Germinal center (tissue), 1 donor: ENCODE results near the gene USP53.
"Not testable (repeated sequence)": the region's sequence is repeated elsewhere in the genome, so short reads cannot be mapped to it uniquely, and the experiment has no call there.

ENCODE experiments used
- DNase-seq: peaks from one replicate; pipeline ENCODE4 v3.0.0; 2012; ENCODE audit warnings: mixed read lengths, low spot score

The USP53 gene

DNA sequence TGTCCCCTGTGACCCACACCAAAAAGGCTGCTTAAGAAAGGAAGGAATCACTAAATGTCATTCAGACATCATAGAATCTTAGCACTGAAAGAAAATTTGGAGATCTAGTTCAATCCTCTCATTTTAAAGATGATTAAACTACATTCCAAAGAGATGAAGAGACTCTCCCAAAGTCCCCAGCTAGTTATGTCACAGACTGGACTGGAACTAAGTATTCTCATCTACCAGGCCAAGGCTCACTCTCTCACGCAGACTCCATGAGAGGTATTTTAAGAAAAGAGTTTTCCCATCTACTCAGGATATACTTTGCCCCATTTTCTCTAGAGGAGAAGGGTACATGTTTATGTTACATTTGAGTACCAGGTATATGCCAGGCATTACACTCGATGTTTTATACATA is 102.5 kb downstream of the USP53 start:
- no peak for DNase-seq

GRCh38 chr4:119317990-119318389 is 105.5 kb downstream of the USP53 start:
- DNase-seq = no peak

GRCh38 chr4:119321921-119322687 is 109.6 kb downstream of the USP53 start, which contains the start of gene FABP2:
TSS of gene FABP2 (minus strand) at chr4:119322138. CDS start at chr4:119322102, 36 bp downstream.
- no peak for DNase-seq

DNA sequence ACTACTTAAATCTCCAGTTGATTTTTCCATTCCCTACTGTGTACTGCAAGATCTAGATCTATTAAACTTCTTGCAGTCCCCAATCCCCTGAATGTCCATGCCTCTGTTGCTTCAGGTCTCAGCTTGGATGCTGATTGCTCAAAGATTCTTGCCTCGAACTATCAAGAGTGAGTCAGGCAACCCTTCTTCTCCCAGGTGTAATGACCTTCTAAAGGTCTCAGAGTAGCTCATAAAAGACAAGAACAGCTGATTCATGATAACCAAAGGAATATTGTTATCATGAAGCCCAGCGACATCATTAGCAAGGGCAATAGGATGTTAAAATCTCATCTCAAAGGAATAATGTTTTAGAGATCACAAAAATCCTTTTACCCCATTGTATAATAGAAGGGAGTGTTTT is 116.2 kb downstream of the USP53 start:
- DNase-seq = no peak

DNA sequence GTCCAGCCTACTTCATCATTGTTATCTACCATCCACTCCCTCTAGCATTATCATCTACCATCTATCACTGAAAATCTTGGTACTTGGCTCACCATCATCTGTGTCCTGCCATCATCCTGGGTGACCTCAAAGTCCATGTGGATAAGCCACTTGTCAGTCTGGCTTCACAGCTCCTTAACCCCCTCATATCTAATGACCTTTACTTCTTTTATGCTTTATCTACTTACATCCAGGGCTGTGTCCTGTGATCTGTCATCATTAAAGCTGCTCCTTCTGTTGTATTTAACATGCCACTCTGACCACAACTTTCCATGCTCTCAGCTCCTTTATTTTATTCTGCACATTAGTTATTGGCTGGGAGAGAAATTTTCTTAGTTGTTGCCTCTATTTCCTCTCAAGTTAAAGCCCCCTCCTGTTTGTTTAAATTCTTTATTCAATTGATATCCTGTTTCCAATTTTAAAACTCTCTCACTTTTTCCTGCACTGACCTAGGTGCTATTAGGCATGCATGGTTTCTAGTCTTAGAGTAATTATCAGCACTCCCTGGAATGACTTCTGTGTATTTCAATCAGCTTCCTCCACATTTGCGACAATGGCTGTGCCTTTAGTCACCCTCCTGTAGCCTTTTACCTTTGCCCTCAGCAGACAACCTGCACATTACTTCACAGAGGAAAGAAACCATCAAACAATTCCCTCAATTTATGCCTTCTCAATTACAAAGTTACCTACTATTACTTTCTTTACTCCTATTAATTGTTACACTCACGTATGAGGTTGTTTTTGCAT is 117.5 kb downstream of the USP53 start:
- DNase-seq = no peak

- DNase-seq = not testable (repeated sequence)
These were observed 123.9 kb downstream of the USP53 start for GRCh38 chr4:119336332-119336979.

GRCh38 chr4:119337010-119337409 is 124.5 kb downstream of the USP53 start:
- DNase-seq = no peak

- DNase-seq = not testable (repeated sequence)
These were observed 127.4 kb downstream of the USP53 start for GRCh38 chr4:119339895-119340294.

GRCh38 chr4:119343293-119343692 is 130.8 kb downstream of the USP53 start:
- not testable (repeated sequence) for DNase-seq
